SU-DHL-6 (cell line): Measurements from ENCODE around the gene ZNF202.
"Not testable (repeated sequence)": the region's sequence is repeated elsewhere in the genome, so short reads cannot be mapped to it uniquely, and the experiment has no call there.

Experiments
- CTCF ChIP-seq: fragments of 200-600 bp; sonication (generic); IDR thresholded peaks from one replicate; pipeline ENCODE4 v1.5.1; 2017; ENCODE audit warnings: antibody characterized with exemption, mild to moderate bottlenecking, low read length, moderate library complexity; ENCODE audit not compliant: insufficient read depth, poor library complexity, severe bottlenecking
- EZH2phosphoT487 ChIP-seq: fragments of 200-600 bp; sonication (generic), shearing (Covaris generic); conservative IDR thresholded peaks from 2 replicates; pipeline ENCODE4 v1.6.1; 2018; ENCODE audit warnings: mild to moderate bottlenecking, antibody characterized with exemption, low read length, moderate library complexity, mixed read lengths

- not testable (repeated sequence) for TF ChIP-seq CTCF, EZH2phosphoT487
Measured at GRCh38 chr11:123748349-123748748, 6.9 kb upstream of the ZNF202 start.
